HG03520 (cell line): ENCODE measurements around the gene DCTN3.
A peak's percentile ranks its signal among the peaks of the same experiment; 100 is the strongest.

Source experiments
- ATAC-seq: cut with Tn5 transposase; IDR thresholded peaks from one replicate; pipeline ENCODE4 v1.9.1; 2021; ENCODE audit warnings: mild to moderate bottlenecking, moderate library complexity; ENCODE audit not compliant: unreplicated experiment

Gene DCTN3

DNA sequence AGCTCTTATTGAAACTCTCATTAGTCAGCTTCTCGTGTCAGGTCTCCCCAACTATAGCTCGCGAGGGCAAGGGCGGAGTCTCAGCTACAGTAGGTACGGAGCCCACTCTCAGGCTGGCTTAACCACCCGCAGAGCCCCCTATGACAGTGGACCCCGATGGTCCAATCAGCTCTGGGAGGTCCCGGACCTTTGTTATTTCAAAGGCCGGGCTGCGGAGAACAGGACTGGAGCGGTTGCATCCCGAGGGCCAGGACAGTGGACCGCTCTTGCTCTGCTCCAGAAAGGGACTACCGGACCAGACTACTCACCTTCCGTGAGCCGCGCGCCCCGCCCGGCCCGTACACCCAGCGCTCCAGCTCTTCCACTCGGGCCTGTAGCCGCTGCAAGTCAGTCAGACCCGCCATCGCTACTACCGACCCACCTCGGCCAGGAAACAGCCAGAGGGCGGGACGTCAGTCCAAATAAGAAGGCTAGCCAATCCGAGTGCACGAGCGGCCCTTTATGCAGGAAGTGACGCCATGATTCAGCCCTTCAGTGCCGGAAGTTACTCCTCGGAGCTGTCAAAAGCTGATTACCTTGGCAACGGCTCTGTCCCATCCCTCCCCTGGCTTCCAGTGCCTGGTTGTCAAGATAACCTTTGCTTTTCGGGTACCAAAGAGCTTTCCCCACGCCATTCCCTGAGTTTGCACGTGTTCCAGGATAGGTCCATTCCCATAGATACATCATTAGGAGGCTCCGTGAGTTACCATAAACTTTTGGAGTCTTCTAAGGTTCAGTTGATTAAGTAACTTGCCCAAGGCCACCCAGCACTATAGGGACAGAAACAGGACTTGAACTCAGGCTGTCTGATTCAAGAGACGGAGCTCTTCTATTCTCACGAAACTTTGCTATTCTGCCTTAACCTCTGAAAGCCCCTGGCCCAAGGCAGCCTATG is at the start of gene DCTN3:
Gene DCTN3, minus strand, starts transcription at position 435 of the 934 bp plus-strand sequence. Its CDS starts 31 bp downstream, at position 404.
- peak; percentile 94 for ATAC-seq

GRCh38 chr9:34665381-34666250 is 45.3 kb upstream of the DCTN3 start:
- ATAC-seq, result peak; percentile 60

DNA sequence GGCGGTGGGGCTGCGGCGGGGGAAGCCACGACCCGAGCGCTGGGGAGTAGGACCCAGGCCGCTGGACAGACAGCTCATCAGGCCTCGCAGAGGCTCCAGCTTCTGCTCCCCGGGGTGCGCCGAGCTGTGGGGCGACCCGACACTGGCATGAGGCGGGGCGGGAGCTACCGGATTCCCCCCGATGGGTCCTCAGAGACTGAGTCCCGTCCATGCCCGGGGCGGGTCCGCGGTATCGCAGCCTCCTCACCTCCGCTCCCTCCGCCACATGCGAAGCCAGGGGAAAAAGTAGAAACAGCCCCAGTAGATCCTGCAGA is 44.7 kb upstream of the DCTN3 start:
- peak; percentile 12 for ATAC-seq

- no peak for ATAC-seq
Measured at GRCh38 chr9:34664281-34665066, 44.2 kb upstream of the DCTN3 start.

DNA sequence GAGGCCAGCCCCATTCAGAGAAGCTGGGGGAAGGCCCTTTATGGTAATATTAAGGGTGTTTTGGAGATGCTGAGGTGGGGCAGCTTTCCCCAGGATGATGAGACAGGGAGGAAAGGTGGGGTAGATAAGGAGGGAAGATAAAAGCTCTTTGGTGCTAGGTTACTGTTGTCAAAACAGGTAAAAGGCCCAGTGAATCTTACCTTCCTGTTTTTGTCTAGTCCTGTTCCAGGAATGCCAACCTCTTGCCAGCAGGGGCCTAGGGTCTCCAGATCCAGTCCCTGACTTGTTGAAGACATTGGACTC is 43.0 kb upstream of the DCTN3 start:
- no peak for ATAC-seq

GRCh38 chr9:34662526-34663302 is 42.4 kb upstream of the DCTN3 start, which contains the start of gene CCL27:
Gene CCL27 (minus strand): TSS chr9:34662657. CDS start chr9:34662633, 24 bp downstream.
- no peak for ATAC-seq

- ATAC-seq, result no peak
Measured at GRCh38 chr9:34659592-34660253, 39.4 kb upstream of the DCTN3 start.

GRCh38 chr9:34658461-34658860 is 38.2 kb upstream of the DCTN3 start:
- ATAC-seq, result no peak

DNA sequence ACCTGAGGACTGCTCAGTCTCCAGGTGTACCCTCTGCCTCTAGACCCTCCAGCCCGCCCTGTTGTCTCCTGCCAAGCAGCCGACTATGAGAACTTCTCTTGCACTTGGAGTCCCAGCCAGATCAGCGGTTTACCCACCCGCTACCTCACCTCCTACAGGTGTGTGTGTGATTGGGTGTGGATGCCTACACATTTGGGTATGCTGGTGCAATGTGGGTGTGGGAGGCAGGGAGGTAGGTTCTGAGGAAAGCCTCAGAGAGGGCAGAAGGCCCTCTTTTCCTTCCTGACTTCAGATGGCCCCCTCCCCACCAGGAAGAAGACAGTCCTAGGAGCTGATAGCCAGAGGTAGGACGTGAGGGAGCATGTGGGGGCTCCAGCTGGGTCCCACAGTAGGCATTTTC is 36.7 kb upstream of the DCTN3 start:
- ATAC-seq, result no peak

DNA sequence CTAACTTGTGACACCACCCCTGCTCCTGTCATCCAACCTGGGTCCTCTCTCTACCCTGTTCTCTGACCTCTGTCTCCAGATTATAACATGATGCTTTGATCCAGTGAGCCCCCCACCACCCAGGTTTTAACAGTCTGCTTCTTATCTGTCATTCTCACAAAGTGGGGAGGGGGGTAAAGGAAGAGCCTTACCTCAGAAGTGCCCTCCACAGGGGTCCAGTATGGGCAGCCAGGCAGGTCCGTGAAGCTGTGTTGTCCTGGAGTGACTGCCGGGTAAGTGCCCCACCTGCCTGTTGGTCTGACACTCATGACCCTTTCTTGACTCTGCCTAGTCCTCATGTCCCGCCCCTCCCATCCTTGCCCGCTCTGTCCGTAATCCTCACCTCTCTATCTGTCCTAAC is 35.1 kb upstream of the DCTN3 start:
- no peak for ATAC-seq

- ATAC-seq, result no peak
Measured at GRCh38 chr9:34654323-34655051, 34.2 kb upstream of the DCTN3 start.

DNA sequence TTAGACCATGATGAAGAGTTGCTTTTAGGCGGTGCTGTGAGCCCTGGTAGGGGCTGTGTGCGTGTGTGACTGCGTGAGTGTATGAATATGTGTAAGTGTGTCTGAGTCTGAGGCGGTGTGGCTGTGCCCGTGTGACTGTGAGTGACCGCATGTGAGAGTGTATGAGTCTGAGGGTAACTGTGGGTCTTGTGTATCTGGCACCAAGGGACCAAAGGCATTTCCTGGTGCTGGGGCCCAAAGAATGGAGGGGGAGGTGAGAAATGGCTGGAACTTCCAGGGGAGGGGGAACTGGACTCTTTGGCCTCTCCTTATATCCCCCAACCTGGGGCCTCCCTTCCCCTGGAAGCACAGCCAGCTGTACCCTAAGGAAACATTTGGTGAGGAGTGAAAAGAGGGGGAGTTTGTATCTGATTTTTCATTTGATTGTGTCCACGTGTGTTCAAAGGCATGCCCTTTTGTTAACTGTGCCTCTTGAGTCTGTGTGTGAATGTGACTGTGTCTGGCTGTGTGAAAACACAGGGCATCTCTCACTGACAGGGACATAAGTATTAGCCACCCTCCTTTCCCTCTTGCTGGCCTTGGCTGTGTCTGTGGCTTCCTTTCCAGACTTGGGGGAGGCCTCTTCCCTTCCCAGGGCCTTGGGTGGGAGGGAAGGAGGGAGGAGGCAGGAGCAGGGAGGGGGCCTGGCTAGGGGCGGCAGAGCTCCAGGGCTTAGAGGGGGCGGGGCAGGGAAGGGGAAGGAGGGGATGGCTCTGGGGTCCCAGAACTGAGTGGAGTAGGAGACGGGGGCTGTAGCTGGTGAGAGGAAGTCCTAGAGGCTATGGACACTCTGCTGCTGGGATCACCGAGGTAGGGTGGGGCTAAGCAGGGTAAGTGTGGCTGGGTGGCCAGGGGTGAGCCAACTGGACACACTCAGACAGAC is 33.1 kb upstream of the DCTN3 start:
- no peak for ATAC-seq

DNA sequence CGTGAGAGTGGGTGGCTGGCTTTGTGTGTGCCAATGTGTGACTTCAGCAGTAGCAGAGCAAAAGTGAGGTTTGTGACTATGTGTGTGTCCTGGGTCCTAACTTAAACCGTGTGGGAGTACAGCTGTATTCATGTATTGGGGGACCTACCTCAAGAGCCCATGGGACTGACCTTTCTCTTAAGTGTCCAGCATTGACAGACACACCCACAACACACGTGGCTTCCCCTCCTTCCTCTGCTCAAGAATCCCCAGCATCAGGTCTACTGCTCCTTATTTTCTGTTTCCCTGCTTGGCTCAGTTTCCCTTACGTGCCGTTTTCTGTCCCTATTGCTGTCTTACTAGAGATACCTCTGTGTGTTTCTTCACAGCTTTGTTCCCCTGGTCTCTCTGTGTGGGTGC is 32.3 kb upstream of the DCTN3 start:
- no peak for ATAC-seq

DNA sequence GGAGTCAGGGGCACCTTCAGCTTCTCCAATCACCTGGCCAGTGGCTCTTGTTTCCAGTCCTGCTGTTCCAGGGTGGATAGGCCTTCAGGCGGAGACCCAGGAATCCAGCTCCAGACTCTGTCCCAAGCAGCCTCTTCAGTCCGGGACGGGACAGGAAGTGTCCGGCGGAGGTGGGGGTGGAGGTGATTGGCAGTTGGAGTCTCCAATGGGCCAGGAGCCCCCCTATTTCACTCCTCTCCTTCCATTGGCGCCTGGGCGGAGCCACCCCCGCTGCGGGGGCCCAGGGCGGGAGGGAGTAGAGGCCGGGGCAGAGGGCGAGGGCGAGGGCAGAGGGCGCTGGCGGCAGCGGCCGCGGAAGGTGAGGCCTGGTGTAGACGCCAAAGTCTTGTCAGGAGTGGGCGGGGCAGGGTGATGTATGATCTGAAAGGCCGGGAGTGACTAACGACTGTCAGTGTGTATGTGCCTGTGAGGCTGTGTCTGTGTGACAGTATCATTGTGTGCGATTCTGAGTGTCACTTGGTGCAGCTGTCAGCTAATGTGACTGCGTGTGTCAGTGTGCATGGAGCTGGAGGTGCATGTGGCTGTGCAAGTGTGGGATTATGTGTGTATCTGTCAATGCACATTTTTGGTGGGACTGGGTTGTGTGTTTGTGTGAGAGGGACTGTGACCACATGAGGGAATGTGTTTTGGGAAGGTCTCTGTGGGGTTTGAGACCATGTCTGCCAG is 31.7 kb upstream of the DCTN3 start, which contains the start of gene IL11RA:
Gene IL11RA, plus strand, starts transcription at position 310 of the 726 bp plus-strand sequence. CDS start 3,033 bp downstream, outside the sequence.
- no peak for ATAC-seq

GRCh38 chr9:34651321-34651720 is 31.0 kb upstream of the DCTN3 start:
- no peak for ATAC-seq

DNA sequence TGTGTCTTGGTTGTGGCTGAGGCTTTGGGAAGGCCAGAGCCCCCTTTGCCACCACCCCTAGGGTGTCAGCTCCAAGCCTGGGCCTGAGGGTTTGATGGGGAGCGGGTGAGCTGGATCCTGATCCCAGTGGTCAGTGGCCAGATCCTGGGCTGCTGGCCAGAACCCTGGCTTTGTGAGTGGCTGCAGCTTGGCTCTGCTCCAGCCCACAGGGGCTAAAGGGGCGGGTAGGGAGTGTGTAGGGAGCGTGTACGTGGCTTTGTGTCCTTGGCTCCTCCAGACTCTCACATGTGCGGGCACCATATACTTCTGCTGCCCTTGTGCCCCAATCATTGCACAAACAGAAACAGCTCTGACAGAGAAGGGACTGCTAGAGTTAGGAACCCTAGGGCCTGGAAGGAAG is 30.5 kb upstream of the DCTN3 start:
- ATAC-seq, result no peak

DNA sequence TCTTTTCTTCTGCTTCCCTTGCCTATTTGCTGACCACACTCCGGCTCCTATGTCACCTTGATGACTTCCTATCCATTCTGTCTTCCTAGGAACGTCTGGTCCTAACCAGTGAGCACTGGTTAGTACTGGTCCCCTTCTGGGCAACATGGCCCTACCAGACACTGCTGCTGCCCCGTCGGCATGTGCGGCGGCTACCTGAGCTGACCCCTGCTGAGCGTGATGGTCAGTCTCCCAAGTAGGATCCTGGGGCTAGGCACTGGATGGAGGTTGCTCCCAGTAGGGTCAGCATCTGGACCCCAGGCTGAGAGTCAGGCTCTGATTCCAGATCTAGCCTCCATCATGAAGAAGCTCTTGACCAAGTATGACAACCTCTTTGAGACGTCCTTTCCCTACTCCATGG is 28.4 kb upstream of the DCTN3 start:
- ATAC-seq, result no peak
